OCI-LY1 (cell line): Measurements from ENCODE around the gene AHCY.

ENCODE experiments used
- CTCF ChIP-seq: fragments of 200-600 bp; sonication (generic), shearing (Covaris generic); IDR thresholded peaks from 2 replicates; pipeline ENCODE4 v1.5.1; 2017; ENCODE audit warnings: mild to moderate bottlenecking, antibody characterized with exemption, low read length, moderate library complexity, mixed read lengths
- EZH2 ChIP-seq: fragments of 200-600 bp; sonication (generic), shearing (Covaris generic); IDR thresholded peaks from 2 replicates; pipeline ENCODE4 v1.8.0; 2017; ENCODE audit warnings: borderline replicate concordance, mixed run types, mild to moderate bottlenecking, antibody characterized with exemption, low read length, moderate library complexity, mixed read lengths

GRCh38 chr20:34332262-34332920 is 29.2 kb upstream of the AHCY start:
- no peak for TF ChIP-seq EZH2
- TF ChIP-seq CTCF = no peak
